Pulmonary artery endothelial cell (primary cell): Measurements from ENCODE around the gene MGARP. TPM values are rescaled to one million over a fixed set of nuclear protein-coding genes. Genes with fewer than 3 reads are reported as not detected.
"Not testable (repeated sequence)": the region's sequence is repeated elsewhere in the genome, so short reads cannot be mapped to it uniquely, and the experiment has no call there.

Source experiments
- DNase-seq: peaks from one replicate; pipeline ENCODE4 v3.0.0-alpha.2; 2011; ENCODE audit warnings: low read depth, low spot score
- total RNA-seq: library from RNA; depleted of rRNA; stranded (reverse); fragments of >200 nt; gene quantifications from 2 replicates; pipeline ENCODE4 v1.2.3, GENCODE V29; 2014

The MGARP gene
- total RNA-seq, 1 donor from 2014 or later: 57.2 TPM

- DNase-seq: no peak
Measured at GRCh38 chr4:139295942-139296299, 15.9 kb upstream of the MGARP start.

GRCh38 chr4:139295206-139295941 is 15.3 kb upstream of the MGARP start:
- DNase-seq: peak; percentile 71

GRCh38 chr4:139286186-139286698 is 6.2 kb upstream of the MGARP start:
- no peak for DNase-seq

- no peak for DNase-seq
Measured at GRCh38 chr4:139282721-139283075, 2.7 kb upstream of the MGARP start.

GRCh38 chr4:139282065-139282720 is 2.2 kb upstream of the MGARP start:
- DNase-seq: no peak

GRCh38 chr4:139278912-139279759 is 889 bp downstream of the MGARP start:
- no peak for DNase-seq

- no peak for DNase-seq
Measured at GRCh38 chr4:139278485-139278884, 1.5 kb downstream of the MGARP start.

GRCh38 chr4:139275281-139275735 is 4.7 kb downstream of the MGARP start:
- DNase-seq: no peak

GRCh38 chr4:139274790-139275189 is 5.2 kb downstream of the MGARP start:
- no peak for DNase-seq

GRCh38 chr4:139273835-139274234 is 6.2 kb downstream of the MGARP start:
- no peak for DNase-seq

- DNase-seq: no peak
Measured at GRCh38 chr4:139267301-139267700, 12.7 kb downstream of the MGARP start.

- no peak for DNase-seq
Measured at GRCh38 chr4:139266583-139267257, 13.3 kb downstream of the MGARP start.

- no peak for DNase-seq
Measured at GRCh38 chr4:139266208-139266582, 13.8 kb downstream of the MGARP start.

GRCh38 chr4:139265654-139266053 is 14.4 kb downstream of the MGARP start:
- DNase-seq: no peak

GRCh38 chr4:139256349-139256748 is 23.7 kb downstream of the MGARP start:
- DNase-seq: no peak

- DNase-seq: not testable (repeated sequence)
Measured at GRCh38 chr4:139255581-139255980, 24.4 kb downstream of the MGARP start.

GRCh38 chr4:139253713-139254112 is 26.3 kb downstream of the MGARP start:
- no peak for DNase-seq

- DNase-seq: no peak
Measured at GRCh38 chr4:139253046-139253445, 27.0 kb downstream of the MGARP start.

GRCh38 chr4:139247700-139248238 is 32.3 kb downstream of the MGARP start:
- DNase-seq: no peak

GRCh38 chr4:139247241-139247640 is 32.8 kb downstream of the MGARP start:
- no peak for DNase-seq

GRCh38 chr4:139246166-139246565 is 33.9 kb downstream of the MGARP start:
- DNase-seq: no peak
